Measurements from ENCODE around the gene CAPN1. TPM values are rescaled to one million over a fixed set of nuclear protein-coding genes. Genes with fewer than 3 reads are reported as not detected.

The CAPN1 gene
- total and polyA plus RNA-seq, 9 of the 15 experiments (the other 6 are each of a cell fraction or from before 2014, with no cell fraction given), result 3.5 to 199 (median 61.6) TPM

- TF ChIP-seq ELK1 (CRISPR knock-in tag; IDR thresholded peaks at IDR 0.05) (no peak), HOXB6 (CRISPR knock-in tag; IDR thresholded peaks at IDR 0.05; ENCODE audit: borderline replicate concordance) (no peak), RBM39 (optimal IDR thresholded peaks at IDR 0.05; ENCODE audit: low read depth, low read length) (no peak), PHB (CRISPR knock-in tag; IDR thresholded peaks at IDR 0.05) (no peak), KLF1 (tag; IDR thresholded peaks at IDR 0.05) (no peak), ZNF12 (CRISPR knock-in tag; IDR thresholded peaks at IDR 0.05) (0 out of 2 replicates have a peak, but pooled peaks have one; percentile 23), SUPT5H (IDR thresholded peaks at IDR 0.05) (peak; percentile 34; the same call in 1 of the 2 replicates), ZNF512 (tag; IDR thresholded peaks at IDR 0.05) (no peak), ZNF740 (CRISPR knock-in tag; IDR thresholded peaks at IDR 0.05) (no peak), ZNF740 (tag; IDR thresholded peaks at IDR 0.05) (peak in 1 of 2 experiments; percentile 55; a peak in 1 of 4 replicates), SIN3B (IDR thresholded peaks at IDR 0.05; ENCODE audit: low read depth) (no peak), NEUROD1 (IDR thresholded peaks at IDR 0.05; ENCODE audit: borderline replicate concordance, low read depth, low read length, partially characterized antibody) (peak; percentile 95), FOXK2 (conservative IDR thresholded peaks at IDR 0.05 in 1 of 2, IDR thresholded peaks at IDR 0.05 in 1 of 2; ENCODE audit: low read depth in 2 of 2) (no peak), PURB (CRISPR knock-in tag; IDR thresholded peaks at IDR 0.05; ENCODE audit: low read depth) (no peak), NR2C2 (CRISPR knock-in tag; IDR thresholded peaks at IDR 0.05) (no peak), NR2C2 (tag; IDR thresholded peaks at IDR 0.05) (peak; percentile 10; the same call in 1 of the 2 replicates), PRDM10 (IDR thresholded peaks at IDR 0.05; ENCODE audit: partially characterized antibody) (no peak), HDAC3 (IDR thresholded peaks at IDR 0.05; ENCODE audit: borderline replicate concordance, partially characterized antibody) (no peak)
Measured at GRCh38 chr11:65134952-65135632, 46.6 kb upstream of the CAPN1 start (continued).

All from K562 (cell line).